Fibroblast of pulmonary artery (primary cell): ENCODE data around the gene ATP2B2.
A peak's percentile ranks its signal among the peaks of the same experiment; 100 is the strongest.
"Not testable (repeated sequence)": the region's sequence is repeated elsewhere in the genome, so short reads cannot be mapped to it uniquely, and the experiment has no call there.

ENCODE experiments used
- DNase-seq: peaks from one replicate; pipeline ENCODE4 v3.0.0-alpha.2; 2010; ENCODE audit warnings: low read depth
- H3K4me3 ChIP-seq: replicated peaks from 2 replicates; pipeline ENCODE4 v1.5.1; 2011; ENCODE audit warnings: low read depth, mild to moderate bottlenecking, control low read depth, low read length, moderate library complexity
- CTCF ChIP-seq: IDR thresholded peaks from 2 replicates; pipeline ENCODE4 v1.5.1; 2011; ENCODE audit warnings: mild to moderate bottlenecking, control low read depth, low read length, inconsistent platforms; ENCODE audit errors: missing control alignments

Gene ATP2B2

GRCh38 chr3:10303105-10303504 lies 202.3 kb downstream of the ATP2B2 start:
- no peak for TF ChIP-seq CTCF
- no peak for DNase-seq
- H3K4me3 ChIP-seq, result no peak overlapping the region

- H3K4me3 ChIP-seq, result no peak overlapping the region
- no peak for TF ChIP-seq CTCF
- no peak for DNase-seq
Observed at GRCh38 chr3:10300087-10300486, 205.3 kb downstream of the ATP2B2 start.

GRCh38 chr3:10299679-10300078 lies 205.7 kb downstream of the ATP2B2 start:
- H3K4me3 ChIP-seq, result no peak overlapping the region
- no peak for TF ChIP-seq CTCF
- DNase-seq, result no peak

GRCh38 chr3:10299175-10299574 lies 206.2 kb downstream of the ATP2B2 start:
- no peak for TF ChIP-seq CTCF
- no peak for DNase-seq

GRCh38 chr3:10298064-10298463 lies 207.3 kb downstream of the ATP2B2 start:
- not testable (repeated sequence) for DNase-seq, H3K4me3 ChIP-seq

More at GRCh38 chr3:10299175-10299574, 206.2 kb downstream of the ATP2B2 start:
- H3K4me3 ChIP-seq, result no peak overlapping the region

GRCh38 chr3:10294030-10294586 lies 211.3 kb downstream of the ATP2B2 start:
- no peak for TF ChIP-seq CTCF
- no peak overlapping the region for H3K4me3 ChIP-seq
- DNase-seq, result no peak

GRCh38 chr3:10292505-10293419 lies 212.6 kb downstream of the ATP2B2 start, which contains the start of gene GHRL:
GHRL (minus strand) TSS chr3:10292947; CDS start chr3:10290180, 2,767 bp downstream.
- no peak within 1 kb of the TSS for H3K4me3 ChIP-seq
- DNase-seq, result peak; percentile 29
- TF ChIP-seq CTCF, result no peak
